ENCODE measurements around the gene DPYD. TPM values are rescaled to one million over a fixed set of nuclear protein-coding genes. Genes with fewer than 3 reads are reported as not detected.

The DPYD gene
- 0.30 TPM in 1 of 2 replicates, not detected in the other for total RNA-seq (2011; cell fraction: chromatin; rRNA removed; ENCODE audit: low replicate concordance)
- 0.17 TPM in 1 of 2 replicates, not detected in the other for total RNA-seq (2011; cell fraction: nucleolus; rRNA removed)
- total RNA-seq (2011; cell fraction: nucleoplasm; rRNA removed) = 0.15 and 0.23 TPM in 2 replicates
- not detected in 2 replicates for total RNA-seq (2014; rRNA removed)
- total RNA-seq (2014; rRNA removed; fragmentation: Illumina TruSeq; extraction: Trizol) = 0.07 and 0.10 TPM in 2 replicates
- 0.19 and 0.25 TPM in 2 replicates for total RNA-seq (2015; rRNA removed; fragmentation: Illumina TruSeq; extraction: Trizol)
- 0.18 and 0.20 TPM in 2 replicates for total RNA-seq (2021)
- 0.11 TPM in 1 of 2 replicates, not detected in the other for polyA plus RNA-seq (2011; rRNA removed)
- not detected in 2 replicates for polyA plus RNA-seq (2011; cell fraction: cytosol; rRNA removed)
- 0.06 and 0.11 TPM in 2 replicates for polyA plus RNA-seq (2011; cell fraction: nucleus; rRNA removed)
- 0.08 and 0.12 TPM in 2 replicates for polyA plus RNA-seq (2012)
- 0.06 TPM in 1 of 2 replicates, not detected in the other for polyA plus RNA-seq (2014; fragmentation: Illumina TruSeq; extraction: Trizol)
- under 1 TPM; 0.03 to 0.08 TPM for polyA plus RNA-seq (2014; fragmentation: Nextera tagmentation; extraction: Ambion mirVana)
- polyA plus RNA-seq (2014; rRNA removed) = not detected in 2 replicates
- polyA minus RNA-seq (2011; rRNA and poly(A)+ RNA removed) = 0.03 TPM in 1 of 2 replicates, not detected in the other
- polyA minus RNA-seq (2011; cell fraction: cytosol; rRNA and poly(A)+ RNA removed) = not detected in 2 replicates
- 0.27 TPM in 1 of 2 replicates, not detected in the other for polyA minus RNA-seq (2011; cell fraction: nucleus; rRNA and poly(A)+ RNA removed)
- Bru-seq, nascent RNA = percentile 13 among the genes with signal in this experiment
- BruChase-seq, experiment 1, labeled RNA remaining after a 2-hour chase = percentile 13 among the genes with signal in this experiment
- percentile 13 among the genes with signal in this experiment for BruChase-seq, experiment 2, labeled RNA remaining after a 6-hour chase
- long read RNA-seq, experiment 1, partial matches to known transcripts = 0 of 2 reads
- long read RNA-seq, experiment 1, other reads (novel, unspliced or antisense) = 2 of 2 reads
- long read RNA-seq, experiment 2 = 0 reads
- long read RNA-seq, experiment 3 = 0 reads

DNA sequence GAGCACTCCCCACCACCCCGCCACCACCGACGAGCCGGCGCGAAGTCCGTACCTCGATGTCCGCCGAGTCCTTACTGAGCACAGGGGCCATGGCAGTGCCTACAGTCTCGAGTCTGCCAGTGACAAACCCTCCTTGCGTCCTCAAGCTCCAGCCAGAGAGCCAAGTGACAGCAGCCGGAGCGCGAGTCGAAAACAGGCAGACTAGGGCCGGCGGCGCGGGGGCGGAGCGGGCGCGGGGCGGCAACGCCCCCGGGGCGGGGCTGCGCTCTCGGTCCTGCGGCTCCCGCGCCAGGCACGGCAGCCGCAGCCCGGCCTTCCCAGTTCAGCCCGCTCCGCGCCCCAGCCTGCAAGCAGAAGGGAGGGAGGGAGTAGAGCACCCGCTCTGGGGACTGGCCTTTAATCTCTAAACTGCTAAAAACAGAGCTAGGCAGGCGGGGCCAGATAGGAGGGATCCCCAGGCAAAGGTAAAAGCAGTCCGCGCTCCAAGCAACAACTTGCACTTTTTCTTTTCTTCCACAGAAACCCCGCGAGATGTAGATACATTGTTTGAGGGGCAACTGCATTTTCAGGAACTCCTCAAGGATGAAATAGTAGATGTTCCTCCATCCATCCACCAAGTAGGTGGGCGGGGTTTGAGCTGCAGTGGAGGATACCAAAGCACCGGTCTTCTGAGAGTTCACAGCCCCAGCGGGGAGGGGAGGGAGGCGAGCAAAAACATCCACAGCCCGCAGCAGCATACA lies at the start of gene DPYD:
TSS of gene DPYD (minus strand) at position 203 of the 740 bp plus-strand sequence. CDS start at position 91, 112 bp downstream.
- POLR2A ChIA-PET = interaction anchor here (0.6 to 0.8 kb wide), 3 partner anchors 16 to 203 kb away, joined by 3 read pairs; no protein-coding TSS in a partner anchor
- 1% methylated on average over 38 of the region's 50 CpGs for WGBS (ENCODE audit: insufficient coverage, low coverage, missing lambda C conversion rate)
- TF ChIP-seq, protein P1, sequence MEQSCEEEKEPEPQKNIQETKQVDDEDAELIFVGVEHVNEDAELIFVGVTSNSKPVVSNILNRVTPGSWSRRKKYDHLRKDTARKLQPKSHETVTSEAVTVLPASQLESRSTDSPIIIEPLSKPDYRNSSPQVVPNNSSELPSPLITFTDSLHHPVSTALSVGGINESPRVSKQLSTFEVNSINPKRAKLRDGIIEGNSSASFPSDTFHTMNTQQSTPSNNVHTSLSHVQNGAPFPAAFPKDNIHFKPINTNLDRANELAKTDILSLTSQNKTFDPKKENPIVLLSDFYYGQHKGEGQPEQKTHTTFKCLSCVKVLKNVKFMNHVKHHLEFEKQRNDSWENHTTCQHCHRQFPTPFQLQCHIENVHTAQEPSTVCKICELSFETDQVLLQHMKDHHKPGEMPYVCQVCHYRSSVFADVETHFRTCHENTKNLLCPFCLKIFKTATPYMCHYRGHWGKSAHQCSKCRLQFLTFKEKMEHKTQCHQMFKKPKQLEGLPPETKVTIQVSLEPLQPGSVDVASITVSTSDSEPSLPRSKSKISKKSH (CRISPR knock-in tag; IDR thresholded peaks at IDR 0.05) = no peak
- TF ChIP-seq HMGN3 (IDR thresholded peaks at IDR 0.05; ENCODE audit: borderline replicate concordance, extremely low read depth, insufficient read length, low read depth, low read length) (peak; percentile 36), MAZ (CRISPR knock-in tag; conservative IDR thresholded peaks at IDR 0.05 in 1 of 2, IDR thresholded peaks at IDR 0.05 in 1 of 2) (peak; percentile 64 to 72; a peak in 2 of 4 replicates), HNRNPLL (IDR thresholded peaks at IDR 0.05; ENCODE audit: low read depth, low read length, poor library complexity, severe bottlenecking) (peak; percentile 58), FOXA3 (CRISPR knock-in tag; conservative IDR thresholded peaks at IDR 0.05 in 1 of 2, IDR thresholded peaks at IDR 0.05 in 1 of 2) (no peak), SAP30 (IDR thresholded peaks at IDR 0.05; ENCODE audit: borderline replicate concordance, insufficient read depth, low read depth, low read length, poor library complexity, severe bottlenecking) (no peak), CBFA2T3 (IDR thresholded peaks at IDR 0.05) (0 out of 2 replicates have a peak, but pooled peaks have one; percentile 7), ESRRA (IDR thresholded peaks at IDR 0.05; ENCODE audit: borderline replicate concordance, low read depth) (no peak)
- TF ChIP-seq, protein P2, sequence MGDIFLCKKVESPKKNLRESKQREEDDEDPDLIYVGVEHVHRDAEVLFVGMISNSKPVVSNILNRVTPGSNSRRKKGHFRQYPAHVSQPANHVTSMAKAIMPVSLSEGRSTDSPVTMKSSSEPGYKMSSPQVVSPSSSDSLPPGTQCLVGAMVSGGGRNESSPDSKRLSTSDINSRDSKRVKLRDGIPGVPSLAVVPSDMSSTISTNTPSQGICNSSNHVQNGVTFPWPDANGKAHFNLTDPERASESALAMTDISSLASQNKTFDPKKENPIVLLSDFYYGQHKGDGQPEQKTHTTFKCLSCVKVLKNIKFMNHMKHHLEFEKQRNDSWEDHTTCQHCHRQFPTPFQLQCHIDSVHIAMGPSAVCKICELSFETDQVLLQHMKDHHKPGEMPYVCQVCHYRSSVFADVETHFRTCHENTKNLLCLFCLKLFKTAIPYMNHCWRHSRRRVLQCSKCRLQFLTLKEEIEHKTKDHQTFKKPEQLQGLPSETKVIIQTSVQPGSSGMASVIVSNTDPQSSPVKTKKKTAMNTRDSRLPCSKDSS (IDR thresholded peaks at IDR 0.05; ENCODE audit: low read depth, partially characterized antibody) = no peak
- TF ChIP-seq, protein P3, sequence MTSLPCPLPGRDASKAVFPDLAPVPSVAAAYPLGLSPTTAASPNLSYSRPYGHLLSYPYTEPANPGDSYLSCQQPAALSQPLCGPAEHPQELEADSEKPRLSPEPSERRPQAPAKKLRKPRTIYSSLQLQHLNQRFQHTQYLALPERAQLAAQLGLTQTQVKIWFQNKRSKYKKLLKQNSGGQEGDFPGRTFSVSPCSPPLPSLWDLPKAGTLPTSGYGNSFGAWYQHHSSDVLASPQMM (CRISPR knock-in tag; IDR thresholded peaks at IDR 0.05) = no peak

More for the DNA sequence above, at the start of gene DPYD:
- intact Hi-C loops (cut with micrococcal nuclease) (no loop called here), in situ Hi-C loops (cut with MboI) (no loop called here)
- ATAC-seq (peak; percentile 100), DNase-seq (ENCODE audit: extremely low read depth in 1 of 4, low spot score in 3 of 4) (peak; percentile 67 to 80 (median 78)), FAIRE-seq (peak; percentile 49)
- Histone ChIP-seq H3K27ac (ENCODE audit: extremely low read depth, low read depth, low read length) (no peak within 1 kb of the TSS), H4K20me1 (replicated peaks; ENCODE audit: control insufficient read depth, insufficient read depth, low read length) (no peaks in the 10 kb centered on the region), H3K27me3 (ENCODE audit: control insufficient read depth in 2 of 2, insufficient read depth in 2 of 2, low read length in 2 of 2) (no peaks in the 10 kb centered on the region), H3K4me1 (replicated peaks in 1 of 2; ENCODE audit: control insufficient read depth in 2 of 2, insufficient read depth in 2 of 2, low read length in 2 of 2) (peaks cover 0 to 11% of the 10 kb centered on the region in 2 experiments; a peak in 2 of 5 replicates), H3K9me1 (ENCODE audit: control insufficient read depth, insufficient read depth, low read length) (no peaks in the 10 kb centered on the region), H3K9me3 (replicated peaks; ENCODE audit: control insufficient read depth, insufficient read depth, low read depth, low read length) (no peaks in the 10 kb centered on the region), H3K9ac (ENCODE audit: insufficient read depth in 1 of 2, low read depth in 2 of 2, low read length in 2 of 2) (peak within 1 kb of the TSS in 1 of 2 experiments; percentile 89; a peak in 3 of 4 replicates), H3K36me3 (ENCODE audit: control insufficient read depth, insufficient read depth, low read length) (no peaks in the 10 kb centered on the region), H3K4me3 (peak within 1 kb of the TSS; percentile 47), H2AFZ (ENCODE audit: low read depth, low read length) (peak within 1 kb of the TSS; percentile 94), H3K4me2 (ENCODE audit: insufficient read depth, low read length) (peak within 1 kb of the TSS; percentile 87), H3K79me2 (ENCODE audit: control insufficient read depth, insufficient read depth, low read length) (no peaks in the 10 kb centered on the region)
- BruUV-seq (replicated peaks) = no TSS peak
- CTCF ChIA-PET (ENCODE audit: low intra/inter-chr PET ratio) = no interaction called here
